GM21526 (cell line): ENCODE measurements around the gene VARS2.

Source experiments
- ATAC-seq: cut with Tn5 transposase; IDR thresholded peaks from one replicate; pipeline ENCODE4 v1.9.1; 2021; ENCODE audit warnings: moderate library complexity; ENCODE audit not compliant: unreplicated experiment, low FRiP score

The VARS2 gene

GRCh38 chr6:30883685-30884520, 30.1 kb upstream of the VARS2 start, which contains the start of gene DDR1:
Gene DDR1 (plus strand): TSS chr6:30884519. CDS start chr6:30888730, 4,211 bp downstream.
- ATAC-seq = no peak

- ATAC-seq = no peak
Observed at GRCh38 chr6:30884521-30885480, 29.2 kb upstream of the VARS2 start.

DNA sequence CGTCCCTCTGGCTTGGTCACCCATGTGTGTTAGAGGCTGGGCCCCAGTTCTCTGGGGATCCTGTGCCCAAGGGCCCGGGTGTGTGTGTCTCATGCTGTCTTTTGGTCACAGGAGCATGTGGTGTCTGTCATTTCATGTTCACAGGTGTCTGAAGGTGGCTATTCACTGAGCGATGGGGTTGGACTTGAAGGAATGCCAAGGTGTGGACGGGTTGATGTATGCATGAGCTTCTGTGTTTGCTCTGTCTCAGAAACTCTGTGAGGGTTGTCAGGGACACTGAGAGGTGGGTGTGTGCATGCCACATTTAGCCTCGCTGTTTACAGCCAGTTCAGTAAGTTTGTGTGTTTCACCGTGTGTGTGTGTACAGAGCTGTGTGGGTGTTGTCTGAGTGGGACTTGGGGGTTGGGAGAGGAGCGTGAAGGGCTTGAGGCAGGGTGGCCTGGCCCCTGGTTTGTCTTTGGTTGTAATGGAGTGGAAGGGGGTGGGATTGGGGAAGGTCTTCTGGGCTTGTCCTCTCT, 28.5 kb upstream of the VARS2 start:
- no peak for ATAC-seq

DNA sequence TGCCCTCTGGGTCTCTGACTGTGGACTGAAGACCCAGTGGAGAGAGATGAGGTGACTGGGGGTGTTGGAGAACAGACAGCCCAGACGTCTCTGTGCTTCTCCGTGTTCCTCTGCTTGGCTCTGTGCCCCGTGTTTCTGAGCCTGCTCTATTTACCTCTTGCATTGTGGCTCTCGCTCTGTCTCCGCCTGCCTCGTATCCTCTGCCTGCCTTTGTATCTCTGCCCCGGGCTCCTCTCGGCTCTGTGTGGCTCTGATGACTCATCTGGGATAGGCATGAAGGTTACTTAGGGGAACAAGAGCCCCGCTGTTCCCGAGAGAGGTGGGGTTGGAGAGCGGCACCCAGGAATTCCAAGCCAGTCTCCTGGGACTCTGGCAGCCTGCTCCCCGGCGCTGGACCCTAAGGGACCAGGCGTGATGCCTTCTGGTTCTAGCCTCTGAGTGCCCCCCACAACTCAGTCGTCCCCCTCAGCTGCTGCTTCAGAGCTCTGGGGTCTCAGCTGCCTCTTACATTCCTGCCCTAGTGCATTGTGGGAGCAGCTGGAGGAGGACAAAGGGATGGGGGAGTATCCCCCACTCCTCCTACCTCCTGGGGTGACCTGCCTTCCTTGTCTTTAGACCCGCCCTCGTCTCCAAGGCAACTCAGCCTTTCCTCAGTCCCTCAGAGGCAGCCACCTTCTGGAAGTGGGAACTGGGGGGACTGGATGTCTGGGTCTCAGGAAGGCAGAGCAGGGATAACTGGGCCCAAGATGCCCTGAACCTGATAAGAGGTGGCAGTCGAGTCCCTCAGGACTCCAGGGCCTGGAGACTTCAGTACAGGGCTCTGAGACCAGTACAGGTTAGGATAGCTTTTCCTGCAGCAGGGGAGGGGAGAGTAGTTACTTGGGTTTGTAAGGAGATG, 27.8 kb upstream of the VARS2 start:
- ATAC-seq = no peak

DNA sequence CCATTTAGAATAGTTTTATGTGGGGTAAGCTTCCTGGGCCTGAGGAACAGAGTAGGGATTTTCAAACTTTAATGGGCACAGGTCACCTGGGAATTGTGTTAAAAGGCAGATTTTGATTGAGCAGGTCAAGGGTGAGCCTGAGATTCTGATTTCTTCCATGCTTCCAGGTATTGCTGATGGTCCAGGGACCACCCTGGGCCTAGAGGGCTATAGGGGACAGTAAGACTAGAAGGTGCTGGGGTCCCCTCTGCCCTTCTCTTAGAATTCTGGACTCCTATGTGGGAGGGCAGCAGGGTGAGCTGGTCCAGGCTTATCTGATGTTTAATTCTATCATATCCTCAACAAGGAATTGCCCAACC, 27.2 kb upstream of the VARS2 start:
- ATAC-seq = no peak

DNA sequence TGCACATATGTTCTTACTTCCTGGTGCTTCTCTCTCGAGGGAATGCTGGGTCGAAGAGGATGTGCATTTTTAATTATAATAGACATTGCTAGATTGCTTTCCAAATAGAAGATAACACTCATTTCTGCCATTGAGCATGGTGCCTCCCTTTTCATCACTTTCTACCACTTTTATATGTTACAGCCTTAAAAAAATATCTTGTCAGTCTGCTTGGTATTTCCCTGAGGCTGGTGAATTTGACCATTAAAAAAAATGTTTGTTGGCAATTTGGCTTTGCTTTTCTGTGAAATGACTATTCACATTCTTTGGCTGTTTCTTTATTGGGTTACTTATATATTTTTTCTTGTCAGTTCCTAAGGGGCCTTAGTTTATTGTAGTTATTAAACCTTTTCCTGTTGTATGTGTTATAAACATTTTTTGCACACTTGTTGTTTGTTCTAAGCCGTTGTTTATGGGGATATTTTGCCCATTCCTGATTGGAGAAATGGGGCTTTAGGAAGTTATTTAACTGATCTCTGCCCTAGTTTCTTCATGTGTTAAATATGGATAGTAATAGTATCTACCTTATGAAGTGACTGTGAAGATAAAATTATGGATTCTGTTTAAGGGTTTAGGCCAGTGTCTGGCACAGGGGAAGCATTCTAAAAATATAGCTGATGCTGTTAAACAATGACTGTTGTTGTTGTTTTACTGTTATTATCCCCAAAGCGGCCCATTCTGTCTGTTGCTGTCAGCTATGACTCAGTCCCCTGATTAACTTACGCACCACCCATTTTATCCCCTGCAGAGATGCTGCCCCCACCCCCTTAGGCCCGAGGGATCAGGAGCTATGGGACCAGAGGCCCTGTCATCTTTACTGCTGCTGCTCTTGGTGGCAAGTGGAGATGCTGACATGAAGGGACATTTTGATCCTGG, 25.9 kb upstream of the VARS2 start:
- no peak for ATAC-seq

DNA sequence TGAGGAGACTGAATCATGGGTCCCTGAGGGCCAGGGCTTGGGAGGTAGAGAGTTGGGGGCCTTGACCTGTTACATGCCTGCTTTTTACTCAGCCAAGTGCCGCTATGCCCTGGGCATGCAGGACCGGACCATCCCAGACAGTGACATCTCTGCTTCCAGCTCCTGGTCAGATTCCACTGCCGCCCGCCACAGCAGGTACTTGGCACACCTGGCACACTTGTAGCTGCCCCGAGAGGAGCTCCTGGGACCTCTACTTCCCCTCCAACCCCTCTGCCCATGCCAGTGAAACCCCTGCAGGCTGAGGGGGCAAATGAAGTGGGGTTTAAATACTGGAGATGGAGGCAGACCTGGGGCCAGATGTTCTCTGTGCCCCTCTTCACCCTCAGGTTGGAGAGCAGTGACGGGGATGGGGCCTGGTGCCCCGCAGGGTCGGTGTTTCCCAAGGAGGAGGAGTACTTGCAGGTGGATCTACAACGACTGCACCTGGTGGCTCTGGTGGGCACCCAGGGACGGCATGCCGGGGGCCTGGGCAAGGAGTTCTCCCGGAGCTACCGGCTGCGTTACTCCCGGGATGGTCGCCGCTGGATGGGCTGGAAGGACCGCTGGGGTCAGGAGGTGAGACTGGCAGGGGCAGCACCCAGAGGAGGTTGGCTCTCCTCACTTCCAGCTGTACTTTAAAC, 25.1 kb upstream of the VARS2 start:
- ATAC-seq = no peak

- no peak for ATAC-seq
Observed at GRCh38 chr6:30889496-30889885, 24.5 kb upstream of the VARS2 start.

DNA sequence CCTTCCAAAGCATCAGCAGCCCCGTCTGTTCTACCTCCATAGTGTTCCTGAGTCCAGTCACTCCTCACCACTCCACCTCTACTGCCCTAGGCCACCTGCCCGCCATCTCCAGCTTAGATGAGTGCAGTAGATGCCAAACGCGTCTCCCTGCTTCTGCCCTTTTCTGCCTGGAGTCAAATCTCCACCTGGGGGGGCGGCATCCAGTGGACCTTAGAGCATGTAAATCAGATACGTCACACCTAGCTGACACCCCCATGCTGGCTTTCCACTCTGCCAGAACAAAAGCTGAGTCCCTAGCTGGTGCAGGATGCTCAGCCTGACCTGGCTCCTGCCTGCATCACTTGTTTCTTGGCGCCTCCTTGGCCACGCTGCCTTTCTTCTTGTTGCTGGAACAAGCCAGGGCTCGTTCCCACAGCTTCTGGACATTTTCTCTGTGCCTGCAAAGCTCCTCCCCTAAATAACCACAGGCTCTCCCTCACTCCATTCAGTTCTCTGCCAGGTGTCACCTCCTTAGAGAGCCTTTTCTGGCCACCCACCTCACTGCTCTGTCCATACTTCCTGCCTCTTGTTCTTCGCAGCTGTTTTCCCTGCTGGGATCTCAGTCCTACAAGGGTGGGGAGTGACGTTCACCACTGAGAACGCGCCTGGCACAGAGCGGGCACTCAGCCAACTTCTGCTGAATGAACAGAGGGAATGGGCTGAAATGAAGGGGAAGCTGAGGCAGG, 24.0 kb upstream of the VARS2 start:
- ATAC-seq = no peak

- ATAC-seq = no peak
Observed at GRCh38 chr6:30890646-30891449, 23.2 kb upstream of the VARS2 start.

DNA sequence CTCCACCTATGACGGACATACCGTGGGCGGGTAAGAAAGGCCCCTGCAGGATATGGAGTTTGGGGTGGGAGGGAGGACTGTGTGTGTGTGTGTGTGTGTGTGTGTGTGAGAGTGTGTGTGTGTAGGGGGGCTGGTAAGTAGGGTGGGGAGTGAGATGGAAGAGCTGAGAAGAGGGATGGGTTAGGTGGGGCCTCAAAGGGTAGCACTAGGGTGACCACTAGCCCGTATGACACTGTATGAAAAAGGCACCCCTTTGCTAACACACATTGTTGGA, 22.7 kb upstream of the VARS2 start:
- no peak for ATAC-seq

DNA sequence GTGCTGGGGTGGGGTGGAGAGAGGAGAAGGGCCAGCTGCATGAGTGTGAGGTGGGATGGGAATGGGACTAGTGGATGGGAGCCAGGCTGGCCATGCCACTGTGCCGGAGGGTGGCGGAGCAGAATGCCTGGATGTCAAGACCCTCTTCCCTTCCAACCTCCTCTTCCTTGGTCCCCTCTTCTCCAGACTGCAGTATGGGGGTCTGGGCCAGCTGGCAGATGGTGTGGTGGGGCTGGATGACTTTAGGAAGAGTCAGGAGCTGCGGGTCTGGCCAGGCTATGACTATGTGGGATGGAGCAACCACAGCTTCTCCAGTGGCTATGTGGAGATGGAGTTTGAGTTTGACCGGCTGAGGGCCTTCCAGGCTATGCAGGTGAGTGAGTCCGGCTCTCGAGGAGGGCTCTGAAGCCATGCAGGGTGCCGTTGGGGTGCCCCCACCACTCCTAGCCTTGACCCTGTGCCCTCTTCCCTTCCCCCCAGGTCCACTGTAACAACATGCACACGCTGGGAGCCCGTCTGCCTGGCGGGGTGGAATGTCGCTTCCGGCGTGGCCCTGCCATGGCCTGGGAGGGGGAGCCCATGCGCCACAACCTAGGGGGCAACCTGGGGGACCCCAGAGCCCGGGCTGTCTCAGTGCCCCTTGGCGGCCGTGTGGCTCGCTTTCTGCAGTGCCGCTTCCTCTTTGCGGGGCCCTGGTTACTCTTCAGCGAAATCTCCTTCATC, 22.1 kb upstream of the VARS2 start:
- no peak for ATAC-seq

DNA sequence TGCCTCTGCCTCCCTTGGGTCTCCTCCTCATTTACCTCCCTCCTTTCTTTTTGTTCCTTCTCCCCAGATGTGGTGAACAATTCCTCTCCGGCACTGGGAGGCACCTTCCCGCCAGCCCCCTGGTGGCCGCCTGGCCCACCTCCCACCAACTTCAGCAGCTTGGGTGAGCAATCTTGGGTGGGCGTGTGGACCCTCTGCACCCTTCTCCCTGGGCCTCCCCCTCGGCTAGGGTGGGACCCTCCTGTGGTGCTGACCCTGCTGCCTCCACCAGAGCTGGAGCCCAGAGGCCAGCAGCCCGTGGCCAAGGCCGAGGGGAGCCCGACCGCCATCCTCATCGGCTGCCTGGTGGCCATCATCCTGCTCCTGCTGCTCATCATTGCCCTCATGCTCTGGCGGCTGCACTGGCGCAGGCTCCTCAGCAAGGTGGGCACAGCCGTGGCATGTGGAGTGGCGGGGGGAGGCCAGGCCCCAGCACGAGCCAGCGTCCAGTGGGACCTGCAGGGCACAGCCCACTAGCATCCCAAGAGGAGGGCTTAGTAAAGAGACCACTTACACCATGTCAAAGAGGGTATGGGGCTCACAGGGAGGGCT, 20.9 kb upstream of the VARS2 start:
- no peak for ATAC-seq

- no peak for ATAC-seq
Observed at GRCh38 chr6:30893666-30894065, 20.4 kb upstream of the VARS2 start.

- ATAC-seq = no peak
Observed at GRCh38 chr6:30894381-30894780, 19.7 kb upstream of the VARS2 start.

GRCh38 chr6:30894935-30895334, 19.1 kb upstream of the VARS2 start:
- ATAC-seq = no peak
